RPMI7951 (cell line): ENCODE measurements around the gene WASF2. TPM values are rescaled to one million over a fixed set of nuclear protein-coding genes. Genes with fewer than 3 reads are reported as not detected.
"Not testable (repeated sequence)": the region's sequence is repeated elsewhere in the genome, so short reads cannot be mapped to it uniquely, and the experiment has no call there.

Experiments
- DNase-seq: peaks from one replicate; pipeline ENCODE4 v3.0.0-alpha.2; 2012; ENCODE audit warnings: low read depth
- total RNA-seq: library from RNA; depleted of rRNA; stranded (reverse); fragments of >200 nt; shearing (Covaris generic); gene quantifications from 2 replicates; pipeline ENCODE4 v1.2.3, GENCODE V29; 2014

Gene WASF2
- total RNA-seq, 1 experiment from 2014 or later, result 15.1 TPM

GRCh38 chr1:27397749-27398148 is 92.2 kb downstream of the WASF2 start:
- DNase-seq, result no peak

DNA sequence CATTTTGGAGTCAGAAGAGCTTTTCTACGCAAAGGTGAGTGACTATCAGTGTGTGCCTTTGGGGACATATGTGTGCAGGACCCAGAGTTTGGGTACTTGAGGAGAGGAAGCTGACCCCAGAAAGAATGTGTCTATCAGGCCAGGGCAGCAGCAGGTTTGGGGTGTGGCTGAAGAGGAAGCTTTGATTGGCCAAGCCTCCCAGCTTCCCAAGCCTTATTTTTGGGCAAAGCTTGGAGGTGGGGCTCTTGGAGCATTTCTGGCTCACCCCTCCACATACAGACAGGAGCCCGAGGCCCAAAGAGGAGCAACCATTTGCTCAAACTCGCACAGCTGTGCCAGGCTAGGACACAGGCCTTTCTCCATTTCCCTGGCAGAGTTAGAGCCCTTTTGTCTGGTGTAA is 92.9 kb downstream of the WASF2 start:
- no peak for DNase-seq

DNA sequence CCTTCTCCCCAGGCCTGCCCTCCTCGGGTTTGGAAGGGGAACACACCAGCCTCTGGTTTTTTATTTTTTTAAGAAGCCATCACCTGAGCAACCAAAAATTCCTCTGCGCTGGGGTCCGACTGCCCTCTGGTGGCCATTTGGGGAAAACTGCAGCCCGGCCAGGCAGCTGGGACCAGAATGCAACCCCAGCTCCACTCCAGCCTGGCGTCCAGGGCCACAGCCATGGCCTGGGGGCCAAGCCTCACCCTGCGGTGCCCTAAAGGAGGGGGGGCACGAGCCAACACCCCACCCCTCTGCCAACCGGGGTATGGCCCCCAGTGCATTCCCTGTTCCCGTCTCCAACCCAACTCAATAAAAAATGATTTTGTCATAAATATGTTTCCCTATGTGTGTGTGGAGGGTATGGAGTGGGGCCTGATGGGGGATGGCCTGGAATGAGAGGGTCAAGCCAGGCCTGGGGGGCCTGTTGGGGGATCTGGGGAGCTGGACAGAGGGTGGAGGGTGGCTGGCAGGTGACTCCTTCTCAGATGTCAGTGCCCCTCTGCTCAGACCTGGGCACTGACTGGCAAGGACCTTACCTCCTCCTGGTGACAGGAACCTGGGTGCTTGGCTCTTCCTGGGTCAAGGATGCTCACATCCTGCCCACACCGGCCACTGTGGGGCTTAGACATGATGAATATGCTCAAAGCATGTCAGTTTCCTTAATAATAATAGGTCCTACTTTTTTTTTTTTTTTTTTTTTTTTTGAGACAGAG is 94.3 kb downstream of the WASF2 start:
- DNase-seq, result peak; percentile 61

GRCh38 chr1:27394925-27395324 is 95.0 kb downstream of the WASF2 start:
- no peak for DNase-seq

DNA sequence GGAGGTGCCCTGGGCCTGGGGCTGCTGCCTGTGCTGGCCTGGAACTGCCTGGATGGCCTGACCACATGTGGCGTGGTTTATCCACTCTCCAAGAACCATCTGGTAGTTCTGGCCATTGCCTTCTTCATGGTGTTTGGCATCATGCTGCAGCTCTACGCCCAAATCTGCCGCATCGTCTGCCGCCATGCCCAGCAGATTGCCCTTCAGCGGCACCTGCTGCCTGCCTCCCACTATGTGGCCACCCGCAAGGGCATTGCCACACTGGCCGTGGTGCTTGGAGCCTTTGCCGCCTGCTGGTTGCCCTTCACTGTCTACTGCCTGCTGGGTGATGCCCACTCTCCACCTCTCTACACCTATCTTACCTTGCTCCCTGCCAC is 95.7 kb downstream of the WASF2 start:
- no peak for DNase-seq

DNA sequence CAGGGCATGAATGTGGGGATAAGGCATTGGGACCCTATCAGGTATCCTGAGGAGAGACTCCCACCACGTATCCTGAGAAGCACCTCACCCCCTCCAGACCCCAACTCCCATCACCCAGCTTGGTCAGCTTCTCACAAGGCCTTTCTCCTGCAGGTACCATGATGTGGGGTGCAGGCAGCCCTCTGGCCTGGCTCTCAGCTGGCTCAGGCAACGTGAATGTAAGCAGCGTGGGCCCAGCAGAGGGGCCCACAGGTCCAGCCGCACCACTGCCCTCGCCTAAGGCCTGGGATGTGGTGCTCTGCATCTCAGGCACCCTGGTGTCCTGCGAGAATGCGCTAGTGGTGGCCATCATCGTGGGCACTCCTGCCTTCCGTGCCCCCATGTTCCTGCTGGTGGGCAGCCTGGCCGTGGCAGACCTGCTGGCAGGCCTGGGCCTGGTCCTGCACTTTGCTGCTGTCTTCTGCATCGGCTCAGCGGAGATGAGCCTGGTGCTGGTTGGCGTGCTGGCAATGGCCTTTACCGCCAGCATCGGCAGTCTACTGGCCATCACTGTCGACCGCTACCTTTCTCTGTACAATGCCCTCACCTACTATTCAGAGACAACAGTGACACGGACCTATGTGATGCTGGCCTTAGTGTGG is 96.2 kb downstream of the WASF2 start:
- no peak for DNase-seq

- DNase-seq, result no peak
Measured at GRCh38 chr1:27392778-27393635, 97.0 kb downstream of the WASF2 start.

- DNase-seq, result peak; percentile 92
Measured at GRCh38 chr1:27392096-27392777, 97.7 kb downstream of the WASF2 start, which contains the start of gene GPR3. TSS of gene GPR3 (plus strand) at chr1:27392622. CDS start at chr1:27393799, 1,177 bp downstream.

DNA sequence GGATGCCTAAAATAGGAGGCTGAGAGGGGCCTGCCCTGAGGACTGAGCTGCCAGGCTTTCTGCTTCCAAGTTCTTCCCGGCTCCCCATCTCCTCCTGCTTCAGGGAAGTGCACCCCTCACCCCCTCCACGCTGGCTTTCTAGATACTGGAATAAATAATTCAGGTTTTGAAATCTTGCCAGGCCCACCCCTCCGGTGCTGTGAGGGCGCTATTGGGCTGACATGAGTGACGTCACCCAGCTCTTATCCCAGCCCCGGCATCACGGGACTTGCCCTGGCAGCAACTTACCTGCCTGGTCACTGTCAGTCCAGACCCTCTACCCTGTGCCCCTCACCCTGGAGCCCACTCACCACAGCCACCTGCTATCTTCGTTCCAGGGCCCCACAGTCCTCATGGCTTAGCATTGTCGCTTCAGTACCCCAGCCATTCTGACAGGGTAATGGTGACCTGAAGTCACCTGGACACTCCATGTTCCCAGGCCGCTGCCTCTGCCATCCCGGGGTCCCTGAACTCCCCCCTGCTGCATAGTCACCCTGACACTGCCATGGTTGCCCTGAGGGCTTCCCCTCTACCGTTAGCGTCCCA is 98.4 kb downstream of the WASF2 start:
- DNase-seq, result peak; percentile 54

- DNase-seq, result peak; percentile 46
Measured at GRCh38 chr1:27388337-27389005, 101.5 kb downstream of the WASF2 start.

DNA sequence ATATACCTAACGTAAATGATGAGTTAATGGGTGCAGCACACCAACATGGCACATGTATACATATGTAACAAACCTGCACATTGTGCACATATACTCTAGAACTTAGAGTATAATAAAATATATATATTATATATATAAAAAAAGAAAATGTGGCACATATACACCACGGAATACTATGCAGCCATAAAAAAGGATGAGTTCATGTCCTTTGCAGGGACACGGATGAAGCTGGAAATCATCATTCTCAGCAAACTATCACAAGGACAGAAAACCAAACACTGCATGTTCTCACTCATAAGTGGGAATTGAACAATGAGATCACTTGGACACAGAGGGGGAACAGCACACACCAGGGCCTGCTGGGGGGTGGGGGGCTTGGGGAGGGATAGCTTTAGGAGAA is 105.2 kb downstream of the WASF2 start:
- not testable (repeated sequence) for DNase-seq

- DNase-seq, result no peak
Measured at GRCh38 chr1:27383661-27384060, 106.3 kb downstream of the WASF2 start.

DNA sequence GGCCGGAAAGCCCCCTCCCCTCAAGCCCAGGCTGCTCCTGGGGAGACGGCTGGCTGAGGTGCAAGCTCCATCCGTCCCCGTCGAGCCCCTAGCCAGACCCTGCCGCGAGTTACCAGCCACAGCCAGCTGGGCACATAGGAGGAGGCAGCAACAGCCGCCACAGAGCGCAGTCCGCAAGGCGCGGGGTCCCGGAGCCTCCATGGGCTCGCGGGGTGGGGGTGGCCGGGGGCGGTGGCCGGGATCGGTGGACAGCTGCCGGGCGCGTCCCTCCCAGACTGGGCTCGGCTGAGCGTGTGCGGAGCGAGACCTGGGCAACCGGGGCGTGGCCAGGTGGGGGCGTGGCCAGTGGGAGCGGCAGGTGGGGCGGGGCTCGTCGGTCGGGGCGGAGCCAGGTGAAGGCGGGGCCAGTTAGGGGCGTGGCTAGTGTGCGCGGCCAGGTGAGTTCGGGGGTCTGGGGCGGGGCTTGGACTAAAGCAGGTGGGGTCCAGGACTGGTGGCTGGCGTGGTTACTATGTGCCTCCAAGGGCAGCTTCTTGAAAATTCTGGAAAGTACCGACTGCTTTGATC is 106.8 kb downstream of the WASF2 start, which contains the start of gene CD164L2:
TSS of gene CD164L2 (minus strand) at position 295 of the 567 bp plus-strand sequence. CDS start at position 201, 94 bp downstream.
- no peak for DNase-seq

- DNase-seq, result no peak
Measured at GRCh38 chr1:27381969-27382762, 107.8 kb downstream of the WASF2 start.

GRCh38 chr1:27380766-27381733 is 108.9 kb downstream of the WASF2 start:
- no peak for DNase-seq

DNA sequence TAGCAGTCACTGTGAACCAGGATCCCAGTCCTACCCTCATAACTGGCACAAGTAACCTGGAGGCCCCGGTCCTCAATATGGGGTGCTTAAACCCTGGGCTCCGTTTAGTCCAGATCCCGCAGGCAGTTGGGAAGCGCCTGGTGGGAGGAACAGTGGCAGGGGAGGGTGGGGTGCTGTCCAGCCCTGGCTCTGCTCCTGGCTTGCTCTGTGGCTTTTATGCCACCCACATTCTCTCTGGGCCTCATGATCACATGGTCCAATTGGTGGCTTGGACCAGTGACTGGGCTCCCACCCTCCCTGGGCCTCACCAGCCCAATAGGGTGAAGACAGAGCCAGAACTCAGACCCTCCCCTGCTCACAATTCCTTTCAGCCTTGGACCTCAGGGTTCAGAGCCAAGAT is 109.7 kb downstream of the WASF2 start:
- DNase-seq, result no peak

DNA sequence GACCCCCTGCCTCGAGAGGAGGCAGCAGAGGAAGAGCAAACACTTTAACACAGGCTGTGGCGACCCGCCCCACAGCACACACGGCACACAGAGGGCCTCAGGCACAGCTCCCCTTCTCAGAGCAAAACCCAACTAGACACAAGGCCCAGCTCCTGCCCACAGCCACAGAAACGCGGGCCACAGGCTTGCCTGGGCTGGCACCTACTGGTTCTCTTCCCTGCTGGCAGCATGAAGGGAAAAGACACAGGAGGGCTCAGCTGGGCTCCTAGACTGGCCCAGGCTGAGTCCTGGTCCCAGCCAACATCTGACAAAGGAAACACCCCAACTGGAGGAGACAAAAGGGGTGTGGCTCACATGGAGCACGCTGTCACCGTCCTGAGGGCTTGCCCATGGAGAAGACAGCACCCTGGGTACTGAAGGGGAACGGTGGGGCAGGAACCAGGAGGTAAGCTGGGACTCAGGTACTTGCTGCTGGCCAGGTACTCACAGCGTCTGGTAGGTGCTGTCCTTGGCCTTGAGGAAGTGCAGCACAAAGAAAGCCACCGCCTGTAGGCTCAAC is 110.3 kb downstream of the WASF2 start:
- no peak for DNase-seq
